ENCODE results near the gene GHRL.

Gene GHRL

DNA sequence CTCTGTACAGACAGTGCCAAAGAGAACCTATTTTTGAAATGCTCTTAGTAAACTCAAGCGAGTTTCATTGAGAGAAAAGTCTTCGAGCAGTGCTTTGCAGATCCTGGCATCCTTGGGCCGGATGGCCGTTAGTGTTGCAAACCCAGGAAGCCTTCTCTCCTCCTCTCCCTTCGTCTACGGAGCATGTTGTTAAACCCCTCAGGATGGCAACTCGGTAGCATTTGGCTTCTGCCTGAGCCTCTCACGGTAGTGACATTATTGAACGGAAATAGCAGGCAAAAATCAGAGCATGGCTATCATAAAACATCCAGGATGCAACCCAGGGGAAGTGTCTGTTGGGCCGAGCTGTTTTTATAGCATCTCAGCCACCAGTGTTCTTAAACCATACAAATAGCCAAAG is 34.8 kb upstream of the GHRL start:
- DNase-seq (ENCODE audit: low spot score): no peak

DNA sequence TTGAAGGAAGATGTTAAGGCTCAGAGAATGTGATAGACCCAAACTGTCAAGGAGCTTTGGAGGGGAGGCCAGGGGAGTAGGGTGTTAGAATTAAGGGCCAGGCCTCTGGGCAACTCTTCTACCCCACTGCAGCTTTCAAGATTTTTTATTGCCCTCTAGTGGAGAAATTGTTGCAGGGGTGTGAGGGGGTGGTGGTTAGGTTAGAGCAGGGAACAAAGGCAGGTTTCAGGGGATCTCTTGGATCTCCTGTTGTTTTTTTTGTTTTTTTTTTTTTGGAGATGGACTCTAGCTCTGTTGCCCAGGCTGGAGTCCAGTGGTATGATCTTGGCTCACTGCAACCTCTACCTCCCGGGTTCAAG is 29.6 kb upstream of the GHRL start:
- no peak for DNase-seq (ENCODE audit: low spot score)

DNA sequence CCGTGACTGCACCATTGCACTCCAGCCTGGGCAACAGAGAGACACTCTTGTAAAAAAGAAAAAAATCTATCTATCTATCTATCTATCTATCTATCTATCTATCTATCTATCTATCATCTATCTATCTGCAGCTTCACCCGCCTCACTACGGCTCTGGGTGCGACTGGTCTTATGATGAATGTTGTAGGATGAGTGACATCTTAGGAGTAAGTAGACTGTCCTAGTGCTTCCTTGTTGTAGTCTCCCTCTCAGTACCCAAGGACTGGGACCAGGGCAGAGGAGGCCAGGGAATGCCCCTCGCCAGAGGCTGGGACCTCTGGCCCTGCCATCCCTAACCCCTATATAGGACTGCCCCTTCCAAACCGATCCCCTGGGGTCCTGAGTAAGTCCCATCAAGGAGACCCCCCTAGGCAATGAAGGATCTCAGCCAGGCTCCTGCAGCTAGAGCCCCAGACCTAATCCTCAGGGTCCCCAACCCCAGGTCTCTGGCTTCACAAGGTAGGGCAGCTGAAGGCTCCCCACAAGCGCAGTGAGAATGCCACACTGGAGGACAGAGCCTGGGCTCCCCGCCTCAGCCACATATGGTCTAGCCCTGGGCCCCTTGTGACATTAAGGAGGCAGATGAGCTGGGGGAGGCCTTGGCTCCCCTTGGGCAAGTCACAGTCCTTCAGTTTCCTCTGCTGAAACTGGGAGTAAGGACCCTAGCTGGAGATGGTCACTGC is 29.0 kb upstream of the GHRL start:
- no peak for DNase-seq (ENCODE audit: low spot score)

DNA sequence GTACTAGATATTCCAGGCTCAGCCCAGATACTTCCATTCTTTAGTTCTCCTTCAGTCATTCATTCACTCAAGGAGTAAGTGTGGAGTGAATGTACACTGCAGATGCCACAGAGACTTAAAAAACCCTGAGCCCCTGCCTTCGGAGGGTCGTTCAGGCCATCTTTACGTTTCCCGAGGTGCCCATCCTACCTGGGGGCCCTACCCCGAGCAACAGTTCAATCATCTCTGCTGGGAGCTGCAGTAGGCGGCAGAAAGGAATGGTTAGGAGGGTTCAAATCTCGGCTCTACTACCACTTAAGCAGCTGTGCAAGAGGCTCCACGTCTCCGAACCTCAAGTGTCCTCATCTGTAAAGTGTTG is 27.6 kb upstream of the GHRL start:
- DNase-seq (ENCODE audit: low spot score): no peak

DNA sequence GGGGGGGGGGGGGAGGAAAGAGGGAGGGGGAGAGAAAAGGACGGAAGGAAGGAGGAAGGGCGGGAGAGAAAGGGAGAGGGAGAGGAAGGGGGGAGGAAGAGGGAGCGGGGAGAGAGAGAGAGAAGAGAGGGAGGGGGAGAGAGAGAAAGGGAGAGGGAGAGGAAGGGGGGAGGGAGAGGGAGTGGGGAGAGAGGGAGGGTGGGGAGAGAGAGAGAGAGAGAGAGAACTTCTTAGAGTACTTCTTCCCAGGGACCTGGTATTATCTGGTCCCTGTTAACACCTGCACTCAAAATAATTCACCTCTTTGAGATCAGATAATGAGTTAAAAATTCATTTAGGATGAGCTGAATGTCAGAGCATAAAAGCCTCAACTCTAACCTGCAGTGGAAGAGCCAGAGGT is 27.1 kb upstream of the GHRL start:
- no peak for DNase-seq (ENCODE audit: low spot score)

DNA sequence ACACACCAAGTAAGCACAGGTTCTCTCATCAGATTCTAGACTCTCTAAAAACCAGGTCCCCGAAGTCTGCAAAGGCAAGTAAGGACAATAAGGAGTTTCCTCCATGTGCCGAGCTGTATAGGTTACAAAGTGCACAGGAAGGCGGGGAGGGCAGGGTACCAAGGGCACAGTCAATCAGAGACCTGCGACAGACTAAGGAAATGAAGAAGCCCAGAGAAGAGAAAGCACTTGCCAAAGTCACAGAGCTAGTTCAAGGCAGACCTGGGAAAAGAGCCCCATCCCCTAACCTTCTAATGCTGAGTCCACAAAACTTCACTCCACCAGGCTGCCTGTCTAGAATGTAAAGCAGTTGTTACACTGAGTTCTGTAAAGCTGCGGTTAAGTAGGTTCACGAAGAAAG is 26.5 kb upstream of the GHRL start:
- DNase-seq (ENCODE audit: low spot score): no peak

DNA sequence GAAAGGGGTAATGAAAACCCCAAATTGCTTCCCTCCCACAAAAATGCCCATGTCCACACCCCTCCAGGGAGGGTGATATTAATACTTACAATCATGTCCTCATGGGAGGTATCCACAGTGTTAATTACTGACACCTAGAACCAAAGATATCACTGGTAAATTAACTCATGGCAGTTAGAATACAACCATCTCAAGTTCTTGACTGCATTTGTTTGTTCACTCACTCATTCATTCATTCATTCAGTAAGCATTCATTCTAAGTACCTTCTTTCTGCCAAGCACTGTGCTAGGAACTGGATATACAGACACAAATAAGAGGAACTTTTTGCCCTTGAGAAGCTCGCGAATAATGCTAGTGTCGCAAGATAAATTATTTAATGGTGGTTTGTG is 25.2 kb upstream of the GHRL start:
- DNase-seq (ENCODE audit: low spot score): no peak

DNA sequence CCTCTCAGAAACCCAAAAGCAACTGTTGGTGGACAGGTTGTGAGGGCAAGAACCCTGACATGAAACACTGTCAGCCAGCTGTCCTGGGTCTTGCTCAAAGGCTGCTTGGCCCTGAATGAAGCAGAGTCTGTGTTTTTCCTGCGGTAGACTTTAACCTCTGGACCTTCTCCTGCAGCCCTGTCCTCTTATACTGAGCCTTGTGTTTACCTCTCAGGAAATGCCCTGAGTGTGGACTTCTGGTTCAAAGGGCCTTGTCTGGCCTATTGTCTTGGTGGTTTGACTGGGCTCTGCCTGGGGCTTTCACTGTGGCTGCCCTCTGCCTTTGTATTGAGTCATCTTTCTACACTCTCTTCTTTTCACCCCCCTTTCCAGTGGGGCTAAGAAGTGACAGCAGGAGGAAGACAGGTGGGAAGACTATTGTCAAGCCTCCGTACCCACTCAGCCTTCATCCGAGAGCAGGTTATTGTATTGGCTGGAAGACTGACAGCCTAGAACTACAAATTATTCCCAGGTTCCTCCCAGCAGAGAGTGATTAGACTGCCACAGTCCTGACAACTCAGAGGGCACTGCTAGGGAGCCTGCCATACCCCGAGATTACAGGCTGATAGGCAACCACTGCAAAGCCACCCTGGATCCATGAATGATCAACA is 24.7 kb upstream of the GHRL start:
- no peak for DNase-seq (ENCODE audit: low spot score)

DNA sequence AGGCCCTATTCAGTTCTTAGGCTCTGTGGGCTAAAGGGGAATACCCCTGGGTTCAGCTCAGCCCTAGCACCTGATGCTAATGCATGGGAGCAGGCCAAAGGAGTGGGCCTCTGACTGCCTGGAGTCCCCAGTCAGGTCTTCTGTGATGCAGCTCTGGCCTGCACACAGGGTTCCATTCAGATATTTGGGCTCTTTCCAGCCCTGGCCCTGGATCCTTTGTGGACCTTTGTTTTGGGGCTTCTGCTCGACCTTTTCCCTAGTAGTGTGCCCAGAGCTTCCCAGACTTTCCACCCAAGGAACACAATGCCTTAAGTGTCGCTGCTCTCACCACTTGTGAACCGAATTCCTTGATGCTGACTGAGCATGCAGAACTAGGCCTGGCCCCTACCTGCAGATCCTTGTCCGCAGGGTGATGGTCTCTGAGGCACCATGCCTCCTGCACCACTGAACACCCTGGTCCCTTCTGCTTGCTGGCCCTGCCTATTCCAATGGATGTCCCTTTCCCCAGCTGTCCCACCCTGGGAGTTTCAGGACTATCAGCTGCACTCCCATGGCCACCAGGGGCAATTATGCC is 23.1 kb upstream of the GHRL start:
- DNase-seq (ENCODE audit: low spot score): no peak

DNA sequence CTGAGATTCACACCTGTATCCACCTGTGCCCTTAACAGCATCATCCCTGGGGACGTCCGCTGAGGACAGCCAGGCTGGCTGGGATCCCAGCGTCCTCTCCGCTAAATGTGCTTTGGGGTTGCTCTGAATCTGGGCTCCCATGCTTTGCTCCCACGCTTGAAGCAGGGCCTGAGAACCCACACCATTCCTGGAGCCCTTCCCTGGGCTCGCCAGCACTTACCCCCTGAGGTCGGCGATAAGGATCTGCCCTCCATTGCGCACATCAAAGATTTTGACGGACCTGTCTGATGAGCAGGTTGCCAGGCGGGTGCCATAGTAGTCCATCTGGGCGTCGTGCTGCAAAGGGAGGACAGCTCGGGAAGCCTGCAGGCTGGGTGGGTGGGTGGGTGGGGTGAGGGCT is 22.4 kb upstream of the GHRL start:
- no peak for DNase-seq (ENCODE audit: low spot score)

DNA sequence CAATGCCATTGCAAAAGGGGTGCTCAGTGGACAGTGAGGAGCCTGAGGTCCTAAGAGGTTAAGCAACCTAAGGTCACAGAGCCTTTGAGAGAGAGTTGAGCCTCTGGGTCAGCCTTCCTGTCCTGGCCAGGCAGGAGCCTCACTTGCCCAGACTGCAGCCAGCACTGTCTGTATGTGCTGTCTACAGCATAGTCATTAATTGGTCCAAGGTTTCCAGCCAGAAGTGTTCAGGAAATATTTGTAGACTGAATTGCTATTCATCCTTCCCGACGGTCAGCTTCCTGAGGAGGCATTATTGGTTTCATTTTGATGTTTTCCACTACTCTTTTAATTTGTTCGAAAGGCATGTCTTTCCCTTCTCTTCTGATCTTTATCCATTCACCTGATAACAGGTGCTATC is 20.1 kb upstream of the GHRL start:
- no peak for DNase-seq (ENCODE audit: low spot score)

DNA sequence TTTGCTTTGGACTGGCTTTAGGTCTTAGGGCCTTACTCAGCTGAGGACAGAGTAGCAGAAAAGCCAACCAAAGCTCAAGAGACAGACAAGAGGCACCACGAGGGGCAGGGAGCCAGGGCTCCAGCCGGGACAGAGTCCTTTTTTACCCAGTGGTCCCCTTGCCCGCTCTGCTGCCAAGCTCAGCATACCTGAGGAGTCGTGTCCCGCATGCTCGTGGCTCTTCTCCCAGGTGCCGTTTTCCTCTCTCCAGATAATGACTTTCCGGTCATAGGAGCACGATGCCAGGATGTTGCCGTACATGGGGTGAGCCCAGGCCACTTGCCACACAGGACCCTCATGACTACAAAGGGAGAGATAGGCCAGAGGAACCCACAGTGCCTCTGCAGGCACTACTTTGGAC is 19.6 kb upstream of the GHRL start:
- DNase-seq (ENCODE audit: low spot score): no peak

DNA sequence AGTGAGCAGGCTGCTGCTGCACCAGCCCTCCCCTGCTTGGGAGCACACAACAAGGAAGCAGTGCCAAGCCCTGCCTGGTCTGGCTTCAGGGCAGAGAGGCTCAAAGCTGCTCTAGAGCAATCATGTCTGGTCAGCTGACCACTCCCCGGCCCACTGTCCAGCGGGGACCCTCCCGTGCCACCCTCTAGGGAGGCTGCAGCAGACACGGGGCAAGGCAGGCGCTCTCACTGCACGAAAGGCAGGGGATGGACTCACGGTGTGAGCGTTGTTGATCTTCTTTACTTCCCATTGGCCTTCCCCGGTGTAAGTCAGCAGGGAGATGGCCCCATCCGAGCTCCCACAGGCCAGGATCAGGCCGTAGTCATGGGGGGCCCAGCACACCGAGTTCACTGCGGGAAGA is 19.0 kb upstream of the GHRL start:
- no peak for DNase-seq (ENCODE audit: low spot score)

DNA sequence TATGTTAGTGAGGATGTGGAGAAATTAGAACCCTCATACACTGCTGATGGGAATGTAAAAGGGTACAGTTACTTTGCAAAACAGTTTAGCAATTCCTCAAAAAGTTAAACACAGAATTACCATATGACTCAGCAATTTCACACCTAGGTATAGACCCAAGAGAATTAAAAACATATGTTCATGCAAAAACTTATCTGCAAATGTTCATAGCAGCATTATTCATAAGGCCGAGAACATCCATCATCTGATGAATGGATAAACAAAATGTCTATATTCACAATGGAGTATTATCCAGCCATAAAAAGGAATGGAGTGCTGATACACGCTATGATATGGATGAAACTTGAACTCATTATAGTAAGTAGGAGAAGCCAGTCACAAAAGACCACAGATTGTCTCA is 17.8 kb upstream of the GHRL start:
- DNase-seq (ENCODE audit: low spot score): no peak

DNA sequence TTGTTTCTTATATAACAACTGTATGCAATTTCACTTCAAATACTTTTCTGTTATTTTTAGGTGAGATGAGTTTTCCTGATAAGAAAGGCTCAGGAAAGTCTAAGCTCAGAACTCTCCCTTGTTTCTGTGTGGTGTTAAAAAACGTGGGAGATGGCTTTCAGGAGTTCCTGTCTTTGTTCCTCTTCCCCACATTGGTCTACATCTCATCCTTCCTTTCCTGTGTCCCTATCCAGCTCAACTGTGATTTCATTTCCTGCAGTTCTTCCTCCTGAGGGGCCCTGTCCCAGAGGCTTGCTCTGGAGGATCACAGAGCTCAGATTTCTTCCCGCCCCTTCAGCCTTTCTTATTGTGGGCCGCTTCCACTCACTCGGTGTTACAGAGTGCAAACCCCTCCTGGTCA is 17.0 kb upstream of the GHRL start:
- DNase-seq (ENCODE audit: low spot score): no peak

DNA sequence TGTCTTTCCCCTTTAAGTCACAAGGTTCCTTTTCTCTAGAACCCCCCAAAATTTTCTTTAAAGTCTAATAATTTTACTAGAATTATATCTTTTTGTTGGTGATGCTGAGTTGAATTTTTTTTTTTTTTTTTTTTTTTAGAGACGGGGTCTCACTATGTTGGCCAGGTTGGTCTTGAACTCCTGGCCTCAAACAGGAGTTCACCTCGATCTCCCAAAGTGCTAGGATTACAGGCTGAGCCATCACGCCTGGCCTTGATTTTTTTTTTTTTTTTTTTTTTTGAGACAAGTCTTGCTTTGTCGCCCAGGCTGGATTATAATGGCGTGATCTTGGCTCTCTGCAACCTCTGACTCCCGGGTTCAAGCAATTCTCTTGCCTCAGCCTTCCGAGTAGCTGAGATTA is 15.9 kb upstream of the GHRL start:
- DNase-seq (ENCODE audit: low spot score): no peak

DNA sequence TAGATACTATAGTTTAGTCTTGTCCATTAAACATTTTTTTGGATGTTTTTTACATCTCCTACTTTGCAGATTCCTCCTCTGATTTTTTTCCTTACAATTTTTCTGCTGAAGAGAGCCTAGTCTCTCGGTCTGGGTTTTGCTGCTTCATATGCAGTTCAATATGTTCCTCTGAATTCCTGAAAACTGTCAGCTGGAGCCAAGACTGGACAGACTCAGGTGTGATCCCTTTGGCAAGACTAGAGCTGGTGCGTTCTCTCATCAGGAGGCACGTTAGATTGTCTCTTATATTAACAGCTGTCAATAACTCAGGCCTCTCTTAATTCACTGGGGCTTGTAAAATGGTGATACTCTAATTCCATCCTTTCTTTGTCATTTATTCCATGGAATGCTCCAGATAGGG is 13.4 kb upstream of the GHRL start:
- no peak for DNase-seq (ENCODE audit: low spot score)

DNA sequence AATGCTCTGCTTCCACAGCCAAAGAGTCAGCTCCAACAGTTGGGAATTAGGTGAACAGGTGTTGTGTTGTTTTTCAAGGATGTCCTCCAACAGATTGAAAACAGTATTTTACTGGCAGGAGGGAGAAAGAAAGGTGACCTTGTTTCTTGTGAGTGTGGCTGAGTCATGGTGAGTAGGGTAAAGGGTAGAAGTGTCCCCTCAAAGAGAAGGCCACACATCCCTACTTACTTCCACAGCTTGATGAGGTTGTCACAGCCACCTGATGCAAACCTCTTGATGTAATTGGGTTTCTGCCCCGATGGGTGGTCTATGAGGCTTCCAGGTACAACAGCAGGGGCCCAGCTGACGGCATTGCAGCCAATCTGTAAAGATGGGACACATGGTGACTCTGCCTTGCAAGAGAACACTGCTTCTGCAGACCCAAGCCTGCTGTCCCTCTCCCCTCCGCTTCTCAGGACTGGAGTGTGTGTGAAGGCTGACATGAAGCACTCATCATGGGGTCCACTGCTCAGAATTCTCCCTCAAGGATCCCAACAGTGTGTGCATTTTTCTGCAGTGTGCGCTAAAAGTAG is 12.7 kb upstream of the GHRL start:
- no peak for DNase-seq (ENCODE audit: low spot score)

DNA sequence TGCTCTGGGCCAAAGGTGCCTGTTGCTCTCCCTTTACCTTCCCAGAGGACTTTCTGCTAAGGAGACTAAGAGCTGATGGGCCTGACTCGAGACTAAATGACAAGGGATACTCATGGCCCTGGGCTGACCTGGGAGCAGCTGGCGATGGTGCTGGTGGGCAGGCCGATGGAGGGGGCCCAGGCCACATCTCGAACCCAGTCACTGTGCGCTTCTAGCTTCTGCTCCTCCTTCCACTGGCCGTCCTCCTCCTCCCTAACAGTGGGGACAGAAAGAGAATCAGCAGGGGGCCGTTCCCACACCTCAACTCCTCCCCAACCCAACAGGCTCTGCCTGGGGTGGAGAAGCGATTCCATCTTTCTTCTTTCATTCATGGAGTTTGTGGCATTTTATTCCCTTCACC is 12.2 kb upstream of the GHRL start:
- DNase-seq (ENCODE audit: low spot score): no peak

DNA sequence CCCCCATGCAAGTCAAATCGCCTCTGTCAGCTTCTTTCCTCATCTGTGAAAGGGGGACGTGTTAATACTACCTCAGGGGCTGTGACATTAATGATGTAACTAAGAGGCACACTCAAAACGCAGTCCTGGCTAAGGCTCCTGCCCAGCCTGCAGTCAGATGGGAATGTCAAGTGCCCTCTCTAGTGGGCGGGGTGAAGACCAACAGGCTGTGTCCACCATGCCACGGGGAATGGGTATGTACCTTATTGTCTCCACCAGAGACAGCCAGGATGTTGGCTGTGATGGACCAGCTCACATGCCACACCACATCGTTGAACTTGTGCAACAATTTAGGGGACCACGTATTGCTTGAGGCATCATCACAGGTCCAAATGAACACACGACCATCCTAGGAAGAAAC is 11.0 kb upstream of the GHRL start:
- DNase-seq (ENCODE audit: low spot score): no peak

DNA sequence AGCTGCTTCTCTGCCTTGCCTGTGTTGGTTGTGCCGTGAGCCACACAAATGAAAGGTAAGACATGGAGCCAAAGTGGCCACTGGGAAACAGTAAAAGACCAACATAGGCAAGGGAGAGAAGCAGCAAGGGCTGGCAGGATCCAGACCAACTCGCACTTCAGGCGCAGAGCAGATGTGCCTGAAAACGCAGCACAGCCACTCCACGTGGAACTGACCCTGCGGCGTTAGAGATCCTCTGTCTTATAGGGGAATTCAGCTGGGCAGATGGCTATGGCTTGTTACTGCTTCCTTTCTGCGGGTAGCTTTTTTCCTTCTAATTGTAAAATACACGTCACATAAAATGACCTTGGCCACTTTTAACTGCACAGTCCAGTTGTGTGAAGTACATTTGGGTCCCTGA is 10.4 kb upstream of the GHRL start:
- no peak for DNase-seq (ENCODE audit: low spot score)

DNA sequence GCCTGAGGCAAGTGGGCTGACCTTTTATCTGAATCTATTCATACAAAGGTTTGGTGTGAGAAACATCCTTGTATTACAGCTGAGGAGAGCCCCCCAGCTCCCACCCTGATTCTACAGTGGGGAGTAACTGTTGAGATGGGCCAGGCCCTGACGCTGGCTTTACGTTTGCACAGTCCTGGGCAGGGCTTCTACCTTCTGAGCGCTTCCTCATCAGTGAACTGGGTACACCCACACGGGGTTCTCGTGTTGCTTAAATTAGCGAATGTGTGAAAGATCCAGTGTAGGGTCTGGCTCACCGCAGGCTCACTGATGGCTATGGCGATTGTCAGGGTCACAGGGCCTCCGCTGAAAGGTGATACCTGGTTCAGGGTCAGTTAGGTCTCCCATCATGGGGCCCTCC is 7.3 kb upstream of the GHRL start:
- DNase-seq (ENCODE audit: low spot score): no peak

DNA sequence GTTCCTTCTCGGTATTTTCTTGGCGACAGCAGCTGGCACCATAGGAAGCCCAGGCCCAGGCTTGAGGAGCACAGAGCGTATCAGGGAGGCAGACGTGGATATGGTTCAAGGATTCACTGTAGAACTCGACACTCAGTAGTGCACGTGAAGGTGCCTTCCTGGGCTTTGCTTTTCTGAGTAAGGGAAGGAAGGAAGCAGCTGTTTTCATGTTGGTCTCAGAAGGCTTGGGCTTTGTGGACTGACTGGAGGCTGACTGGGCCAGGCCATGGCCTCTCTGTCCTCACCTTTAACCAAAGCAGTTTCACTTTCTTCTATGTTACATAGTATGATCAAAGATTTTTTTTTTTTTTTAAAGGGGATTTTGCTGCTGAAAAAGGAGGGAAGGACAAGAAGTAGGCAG is 6.9 kb upstream of the GHRL start:
- no peak for DNase-seq (ENCODE audit: low spot score)

DNA sequence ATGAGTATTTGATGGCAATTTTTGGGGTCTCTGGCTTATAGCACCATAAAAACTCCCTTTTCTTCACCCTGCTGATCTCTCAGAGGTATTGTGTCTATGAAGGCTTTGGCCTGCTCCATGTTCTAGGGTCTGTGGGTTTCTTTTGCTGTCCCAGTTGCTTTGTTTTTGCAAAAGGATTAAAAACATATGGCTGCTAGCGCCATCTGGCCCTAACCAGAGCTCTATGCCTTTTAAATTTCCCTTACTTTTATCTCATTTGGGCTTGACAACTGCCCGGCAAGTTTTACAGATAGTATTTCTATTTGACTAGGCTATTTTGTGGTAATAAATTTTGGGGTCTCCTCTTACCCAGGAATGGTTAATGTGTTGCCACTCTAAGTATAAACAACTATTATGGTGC is 6.4 kb upstream of the GHRL start:
- DNase-seq (ENCODE audit: low spot score): no peak
